HepG2 (cell line): Measurements from ENCODE around the gene IGHMBP2. TPM values are rescaled to one million over a fixed set of nuclear protein-coding genes. Genes with fewer than 3 reads are reported as not detected.

ENCODE experiments used
- ATAC-seq: fragments of 200-7000 bp; cut with Tn5 transposase; 3 replicates; pipeline ENCODE4 v1.9.1; 2020; ENCODE audit warnings: mild to moderate bottlenecking, moderate library complexity
- BruUV-seq: library from RNA; stranded (reverse); fragments of 400-500 nt; replicated peaks from 2 replicates; lab custom pipeline; 2021; lab: Mats Ljungman, UMichigan
- CTCF ChIA-PET: fragments of 300-600 bp; formaldehyde crosslinking; extraction: SDS; loops from one replicate; lab custom pipeline; 2021; ENCODE audit warnings: low total read pairs, inconsistent platforms, low intra/inter-chr PET ratio; lab: Yijun Ruan, JAX
- POLR2A ChIA-PET: fragments of 350-600 bp; sonication (Branson Sonifier 250); formaldehyde crosslinking; loops from one replicate; lab custom pipeline; 2020; ENCODE audit warnings: antibody characterized with exemption, inconsistent platforms; lab: Yijun Ruan, JAX
- DNase-seq: peaks from one replicate; pipeline ENCODE4 v3.0.0-alpha.2; 2015; ENCODE audit warnings: low spot score
- FAIRE-seq: peaks from 3 replicates; lab custom pipeline; 2011; peaks lifted over from hg19 to GRCh38; lab: Jason Lieb, UNC
- H2AFZ ChIP-seq: one replicate; pipeline ENCODE4 v1.6.1; 2011; ENCODE audit warnings: low read length, inconsistent platforms
- H3K27ac ChIP-seq: fragments of 300-600 bp; 3 replicates; pipeline ENCODE4 v1.8.0; 2011; ENCODE audit warnings: mixed run types, mild to moderate bottlenecking, mixed read lengths, low read length, inconsistent platforms; ENCODE audit not compliant: insufficient read depth; ENCODE audit errors: extremely low read length
- H3K27me3 ChIP-seq, 2 experiments: fragments of 200-600 bp in 1 of 2; 2 replicates in 1 of 2; 3 replicates in 1 of 2; pipeline versions ENCODE4 v1.6.0 to v1.8.0; 2011; ENCODE audit warnings: low read length in 2 of 2, mild to moderate bottlenecking in 2 of 2, moderate library complexity in 2 of 2, inconsistent platforms in 1 of 2; ENCODE audit not compliant: insufficient read depth in 2 of 2, control insufficient read depth in 1 of 2
- H3K36me3 ChIP-seq, 2 experiments: fragments of 200-600 bp in 1 of 2; replicated peaks in 1 of 2; 2 replicates in 1 of 2; 3 replicates in 1 of 2; pipeline versions ENCODE4 v1.5.1 to v1.8.0; 2011; ENCODE audit warnings: low read length in 2 of 2, inconsistent platforms in 1 of 2; ENCODE audit not compliant: insufficient read depth in 2 of 2, control insufficient read depth in 1 of 2
- H3K4me1 ChIP-seq: 2 replicates; pipeline ENCODE4 v1.5.1; 2012; ENCODE audit warnings: low read length, inconsistent platforms; ENCODE audit not compliant: insufficient read depth
- H3K4me2 ChIP-seq: 2 replicates; pipeline ENCODE4 v1.6.0; 2011; ENCODE audit warnings: low read depth, low read length, inconsistent platforms
- H3K4me3 ChIP-seq, 3 experiments: fragments of 200-600 bp in 1 of 3; sonication (generic), shearing (Covaris generic) in 1 of 3; replicated peaks in 1 of 3; 2 replicates each; pipeline ENCODE4 v1.5.1; 2011 to 2016; ENCODE audit warnings: low read length in 3 of 3, inconsistent platforms in 2 of 3, low read depth in 2 of 3, mild to moderate bottlenecking in 2 of 3, control low read depth in 1 of 3, mixed read lengths in 1 of 3; ENCODE audit not compliant: insufficient read depth in 1 of 3
- H3K79me2 ChIP-seq: one replicate; pipeline ENCODE4 v1.6.1; 2011; ENCODE audit warnings: low read length, inconsistent platforms; ENCODE audit not compliant: insufficient read depth
- H3K9ac ChIP-seq: 2 replicates; pipeline ENCODE4 v1.6.0; 2011; ENCODE audit warnings: mild to moderate bottlenecking, low read depth, low read length, inconsistent platforms; ENCODE audit not compliant: insufficient read depth
- H3K9me3 ChIP-seq: 2 replicates; pipeline ENCODE4 v1.5.1; 2012; ENCODE audit warnings: mild to moderate bottlenecking, low read length
- H4K20me1 ChIP-seq: 2 replicates; pipeline ENCODE4 v1.6.0; 2011; ENCODE audit warnings: inconsistent platforms, mild to moderate bottlenecking, low read length, moderate library complexity; ENCODE audit not compliant: insufficient read depth
- KDM2A ChIP-seq: sonication (generic); formaldehyde crosslinking; IDR thresholded peaks from 2 replicates; pipeline ENCODE4 v1.4.0; 2020; ENCODE audit warnings: low read depth, missing genetic modification reagents, borderline replicate concordance
- RERE ChIP-seq: IDR thresholded peaks from 2 replicates; pipeline ENCODE4 v1.6.1; 2016; ENCODE audit warnings: low read depth, missing genetic modification reagents, missing compliant biosample characterization
- SSRP1 ChIP-seq: IDR thresholded peaks from 2 replicates; pipeline ENCODE4 v1.6.1; 2016; ENCODE audit warnings: control low read depth
- TP53 ChIP-seq: sonication (generic); formaldehyde crosslinking; conservative IDR thresholded peaks from 2 replicates; pipeline ENCODE4 v1.4.0; 2020; ENCODE audit warnings: missing genetic modification reagents
- ZNF138 ChIP-seq: sonication (generic); formaldehyde crosslinking; IDR thresholded peaks from 2 replicates; pipeline ENCODE4 v1.5.0; 2020; ENCODE audit warnings: mild to moderate bottlenecking, low read depth, missing genetic modification reagents
- ZNF224 ChIP-seq: sonication (generic); formaldehyde crosslinking; IDR thresholded peaks from 2 replicates; pipeline ENCODE4 v1.5.0; 2020; ENCODE audit warnings: mild to moderate bottlenecking, missing genetic modification reagents
- ZNF326 ChIP-seq: sonication (generic); formaldehyde crosslinking; IDR thresholded peaks from 2 replicates; pipeline ENCODE4 v1.4.0; 2020; ENCODE audit warnings: missing genetic modification reagents, borderline replicate concordance
- ZNF598 ChIP-seq: sonication (generic); formaldehyde crosslinking; IDR thresholded peaks from 2 replicates; pipeline ENCODE4 v1.5.1; 2020; ENCODE audit warnings: mild to moderate bottlenecking, missing genetic modification reagents, borderline replicate concordance
- ZSCAN25 ChIP-seq: sonication (generic); formaldehyde crosslinking; IDR thresholded peaks from 2 replicates; pipeline ENCODE4 v1.8.0; 2022; ENCODE audit warnings: mild to moderate bottlenecking, missing genetic modification reagents
- WGBS: methylation state at CpG from one replicate; pipeline ENCODE4 v1.1.6; 2017; ENCODE audit warnings: low lambda C conversion rate; 5-methylcytosine and 5-hydroxymethylcytosine counted together
- in situ Hi-C: cut with HindIII; loops from 2 replicates; pipeline ENCODE4 v1.10.0; 2017; ENCODE audit warnings: low pct_unique_long_range_greater_than_20kb; ENCODE audit not compliant: extremely low pct_ligation_motif_present
- intact Hi-C: fragments of 100-400 bp; cut with micrococcal nuclease; formaldehyde crosslinking; loops from one replicate; pipeline ENCODE4 v1.10.0; 2022; ENCODE audit not compliant: unreplicated experiment
- polyA plus RNA-seq, 8 experiments: library from polyadenylated mRNA; depleted of rRNA in 3 of 8; stranded (reverse) in 7 of 8; unstranded in 1 of 8; fragments of >200 nt; fragmentation: Illumina TruSeq in 4 of 8; extraction: Trizol in 4 of 8; gene quantifications; 2 replicates each; pipeline versions ENCODE4 v1.2.1 to v1.2.3, GENCODE V29; 2011 to 2016; ENCODE audit warnings: low read depth in 4 of 8, missing spikeins in 1 of 8, mixed read lengths in 1 of 8; ENCODE audit not compliant: insufficient read depth in 1 of 8
- total RNA-seq, 5 experiments: library from RNA; depleted of rRNA; stranded (reverse); fragments of >200 nt; fragmentation: Illumina TruSeq; extraction: Trizol; gene quantifications; 2 replicates each; pipeline ENCODE4 v1.2.3, GENCODE V29; 2016; ENCODE audit warnings: low read depth in 1 of 5
- TF ChIP-seq, protein P1 (sequence below): sonication (generic); formaldehyde crosslinking; IDR thresholded peaks from 2 replicates; pipeline ENCODE4 v1.5.0; 2020; ENCODE audit warnings: missing genetic modification reagents, mild to moderate bottlenecking, borderline replicate concordance
- TF ChIP-seq, protein P2 (sequence below): sonication (generic); formaldehyde crosslinking; IDR thresholded peaks from 2 replicates; pipeline ENCODE4 v1.5.1; 2020; ENCODE audit warnings: mild to moderate bottlenecking, moderate library complexity, missing genetic modification reagents

The IGHMBP2 gene
- total and polyA plus RNA-seq, 2 of the 13 experiments (the other 11 are each of a cell fraction or from before 2014, with no cell fraction given): 8.9 to 9.9 TPM

DNA sequence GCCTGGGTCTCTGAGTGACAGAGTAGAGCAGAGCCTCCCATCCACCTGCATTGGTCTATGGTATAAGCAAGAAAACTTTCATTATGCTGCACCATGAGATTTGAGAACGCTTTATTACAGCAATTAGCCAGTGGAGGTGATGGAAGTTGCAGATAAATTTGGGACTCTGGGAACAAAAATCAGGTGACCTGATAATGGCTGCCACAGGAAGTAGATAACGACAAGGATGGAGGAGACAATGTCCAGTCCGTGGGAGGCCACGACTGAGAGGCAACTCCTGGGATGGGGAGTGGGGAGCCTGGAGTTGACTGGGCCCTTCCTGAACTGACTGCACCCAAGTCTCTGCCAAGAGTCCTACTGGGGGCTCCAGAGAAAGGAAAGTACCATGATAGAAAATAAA, 72.4 kb downstream of the IGHMBP2 start:
- H3K27ac ChIP-seq: no peak overlapping the region
- TF ChIP-seq TP53 (CRISPR knock-in tag): no peak
- no peak for TF ChIP-seq KDM2A
- no peak for TF ChIP-seq ZNF326 (CRISPR knock-in tag)
- TF ChIP-seq, protein P1, sequence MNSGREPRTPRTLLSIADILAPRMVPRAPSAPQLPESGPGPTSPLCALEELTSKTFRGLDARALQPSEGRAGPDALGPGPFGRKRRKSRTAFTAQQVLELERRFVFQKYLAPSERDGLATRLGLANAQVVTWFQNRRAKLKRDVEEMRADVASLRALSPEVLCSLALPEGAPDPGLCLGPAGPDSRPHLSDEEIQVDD (CRISPR knock-in tag): no peak
- no peak for TF ChIP-seq ZSCAN25
- TF ChIP-seq ZNF598 (CRISPR knock-in tag): no peak
- no peak for TF ChIP-seq ZNF224 (CRISPR knock-in tag)
- TF ChIP-seq ZNF138 (CRISPR knock-in tag): no peak
- FAIRE-seq (no peak), DNase-seq (no peak), ATAC-seq (no peak)
- H3K4me1 ChIP-seq: no peaks in the 10 kb centered on the region
- no peak overlapping the region for H2AFZ ChIP-seq
- no peaks in the 10 kb centered on the region for H3K9me3 ChIP-seq
- intact Hi-C loops: no loop called here
- POLR2A ChIA-PET: no interaction called here
- WGBS: 51% methylated on average over 4 of the region's 4 CpGs
- no TSS peak for BruUV-seq
- no peak overlapping the region for H3K4me3 ChIP-seq
- H3K9ac ChIP-seq: no peak overlapping the region
- no peak overlapping the region for H3K4me2 ChIP-seq
- peaks cover 6 to 30% of the 10 kb centered on the region in 2 experiments; a peak in 4 of 5 replicates for H3K27me3 ChIP-seq
- CTCF ChIA-PET: no interaction called here
- in situ Hi-C loops: no loop called here
- H4K20me1 ChIP-seq: no peaks in the 10 kb centered on the region
- no peaks in the 10 kb centered on the region for H3K79me2 ChIP-seq
- H3K36me3 ChIP-seq: no peaks in the 10 kb centered on the region

DNA sequence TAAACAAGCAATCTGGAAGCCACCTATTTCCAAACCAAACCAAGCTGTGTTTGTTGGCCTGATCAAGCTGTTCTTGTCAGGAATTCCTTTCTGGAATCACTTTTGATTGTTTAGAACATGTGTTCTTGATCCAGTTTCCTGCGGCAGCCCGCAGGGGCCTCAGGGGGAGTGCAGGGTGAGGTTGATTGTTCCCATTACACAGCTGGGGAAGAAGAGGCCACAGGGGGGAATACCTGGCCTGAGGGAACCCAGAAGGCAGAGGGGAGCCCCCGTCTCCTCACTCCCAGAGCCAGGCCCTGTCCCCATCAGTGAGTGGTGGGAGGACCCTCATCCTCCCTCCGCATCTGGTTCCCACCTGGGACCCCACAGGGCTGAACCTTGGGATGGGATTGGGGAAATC, 72.9 kb downstream of the IGHMBP2 start:
- H3K36me3 ChIP-seq: no peaks in the 10 kb centered on the region
- peaks cover 6 to 26% of the 10 kb centered on the region in 2 experiments; a peak in 3 of 5 replicates for H3K27me3 ChIP-seq
- H3K9me3 ChIP-seq: no peaks in the 10 kb centered on the region
- H3K4me3 ChIP-seq: no peak overlapping the region
- ATAC-seq (no peak), DNase-seq (no peak), FAIRE-seq (no peak)
- H4K20me1 ChIP-seq: no peaks in the 10 kb centered on the region
- H3K4me2 ChIP-seq: no peak overlapping the region
- ChIA-PET CTCF (no interaction called here), POLR2A (interaction anchor here (0.6 kb wide), 1 partner anchor 560 kb away, joined by 5 read pairs; no protein-coding TSS in a partner anchor)
- no TSS peak for BruUV-seq
- no peaks in the 10 kb centered on the region for H3K4me1 ChIP-seq
- H2AFZ ChIP-seq: no peak overlapping the region
- no peak overlapping the region for H3K9ac ChIP-seq
- 71% methylated on average over 4 of the region's 4 CpGs for WGBS
- H3K27ac ChIP-seq: no peak overlapping the region
- intact Hi-C loops (no loop called here), in situ Hi-C loops (no loop called here)
- no peaks in the 10 kb centered on the region for H3K79me2 ChIP-seq
- TF ChIP-seq RERE (CRISPR knock-in tag) (no peak), SSRP1 (CRISPR knock-in tag) (no peak)
- TF ChIP-seq, protein P2, sequence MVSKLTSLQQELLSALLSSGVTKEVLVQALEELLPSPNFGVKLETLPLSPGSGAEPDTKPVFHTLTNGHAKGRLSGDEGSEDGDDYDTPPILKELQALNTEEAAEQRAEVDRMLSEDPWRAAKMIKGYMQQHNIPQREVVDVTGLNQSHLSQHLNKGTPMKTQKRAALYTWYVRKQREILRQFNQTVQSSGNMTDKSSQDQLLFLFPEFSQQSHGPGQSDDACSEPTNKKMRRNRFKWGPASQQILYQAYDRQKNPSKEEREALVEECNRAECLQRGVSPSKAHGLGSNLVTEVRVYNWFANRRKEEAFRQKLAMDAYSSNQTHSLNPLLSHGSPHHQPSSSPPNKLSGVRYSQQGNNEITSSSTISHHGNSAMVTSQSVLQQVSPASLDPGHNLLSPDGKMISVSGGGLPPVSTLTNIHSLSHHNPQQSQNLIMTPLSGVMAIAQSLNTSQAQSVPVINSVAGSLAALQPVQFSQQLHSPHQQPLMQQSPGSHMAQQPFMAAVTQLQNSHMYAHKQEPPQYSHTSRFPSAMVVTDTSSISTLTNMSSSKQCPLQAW (CRISPR knock-in tag): no peak
